ENCODE measurements around the gene NUFIP1. TPM values are rescaled to one million over a fixed set of nuclear protein-coding genes. Genes with fewer than 3 reads are reported as not detected.

The NUFIP1 gene
- total RNA-seq, 1 experiment from 2014 or later: 17.1 TPM

- Mint-ChIP-seq H3K9me3 (peaks cover 2 to 3% of the 10 kb centered on the region in 2 experiments; a peak in 4 of 5 replicates), H3K27me3 (ENCODE audit: low read depth) (peaks cover 4% of the 10 kb centered on the region), H3K36me3 (ENCODE audit: insufficient read depth in 1 of 3, low read depth in 3 of 3) (peaks cover under 1% of the 10 kb centered on the region in 3 experiments; a peak in 4 of 7 replicates), H3K27ac (peak overlapping the region in 1 of 3 experiments; percentile 41; a peak in 1 of 7 replicates), H3K4me3 (no peak overlapping the region; a peak in 1 of 5 replicates), H3K4me1 (peaks cover 39 to 45% of the 10 kb centered on the region in 2 experiments)
- DNase-seq: no peak
- no peaks in the 10 kb centered on the region for H3K23me2 ChIP-seq (ENCODE audit: insufficient read length, low read depth, low read length, poor library complexity, severe bottlenecking)
- no peaks in the 10 kb centered on the region for H3K27me3 ChIP-seq (ENCODE audit: insufficient read depth, low read length)
- H2BK5ac ChIP-seq (ENCODE audit: insufficient read length, low read length): no peak overlapping the region
- no peaks in the 10 kb centered on the region for H3K79me1 ChIP-seq (ENCODE audit: insufficient read depth, low read depth, low read length, poor library complexity, severe bottlenecking)
- H3K9me3 ChIP-seq (ENCODE audit: control insufficient read depth, low read depth, low read length): no peaks in the 10 kb centered on the region
- H3K56ac ChIP-seq (ENCODE audit: insufficient read length, low read depth, low read length): no peak overlapping the region
- H2BK120ac ChIP-seq (ENCODE audit: low read depth, low read length, poor library complexity, severe bottlenecking): no peak overlapping the region
- no peak overlapping the region for H3K4me2 ChIP-seq (ENCODE audit: insufficient read depth, insufficient read length, low read length)
- no peak overlapping the region for H3T11ph ChIP-seq (ENCODE audit: low read length)
- H3K9ac ChIP-seq (ENCODE audit: extremely low read depth, insufficient read length, low read length): no peak overlapping the region
- H3K79me2 ChIP-seq (ENCODE audit: insufficient read depth, low read length): no peaks in the 10 kb centered on the region
- no peaks in the 10 kb centered on the region for H4K20me1 ChIP-seq (ENCODE audit: control insufficient read depth, insufficient read depth, insufficient read length)
- no peak overlapping the region for H3K14ac ChIP-seq (ENCODE audit: insufficient read depth, low read length)
- no peak overlapping the region for H2BK15ac ChIP-seq (ENCODE audit: low read depth, low read length)
- H3K4me1 ChIP-seq (ENCODE audit: insufficient read depth, low read length): no peaks in the 10 kb centered on the region; the same call in 1 of the 2 replicates
- no peak overlapping the region for H4K8ac ChIP-seq (replicated peaks; ENCODE audit: insufficient read length, low read depth, low read length)
- TF ChIP-seq CTCF (conservative IDR thresholded peaks at IDR 0.05): no peak
- no CpG with 5 or more reads among the region's 5 CpGs for WGBS (ENCODE audit: extremely low coverage, insufficient read length, low lambda C conversion rate)
- no peak overlapping the region for H2BK12ac ChIP-seq (ENCODE audit: insufficient read length, low read depth, low read length)
- no peak overlapping the region for H3K27ac ChIP-seq (ENCODE audit: insufficient read length, low read depth, low read length)
- H3K23ac ChIP-seq (ENCODE audit: insufficient read length, low read depth, low read length): no peak overlapping the region
- H4K5ac ChIP-seq (ENCODE audit: insufficient read length, low read depth, low read length): no peak overlapping the region
- H4K91ac ChIP-seq (ENCODE audit: insufficient read length, low read depth, low read length): no peak overlapping the region
- H2BK20ac ChIP-seq (ENCODE audit: low read depth, low read length, poor library complexity, severe bottlenecking): no peak overlapping the region
- H2AFZ ChIP-seq (ENCODE audit: low read length): no peak overlapping the region
- no peak overlapping the region for H3K18ac ChIP-seq (ENCODE audit: insufficient read length, low read depth, low read length)
- no peak overlapping the region for H3K4ac ChIP-seq (ENCODE audit: low read depth, low read length)
- H2AK5ac ChIP-seq (ENCODE audit: insufficient read length, low read length): no peak overlapping the region
These were observed 83.7 kb downstream of the NUFIP1 start for GRCh38 chr13:44905556-44905955.
